ENCODE results near the gene TMEM60.
"Not testable (repeated sequence)": the region's sequence is repeated elsewhere in the genome, so short reads cannot be mapped to it uniquely, and the experiment has no call there.

The TMEM60 gene

GRCh38 chr7:77811516-77812289, 13.5 kb upstream of the TMEM60 start:
- no peak for DNase-seq

GRCh38 chr7:77808517-77808916, 10.3 kb upstream of the TMEM60 start:
- DNase-seq: no peak

GRCh38 chr7:77806425-77806824, 8.2 kb upstream of the TMEM60 start:
- no peak for DNase-seq

- no peak for DNase-seq
Observed at GRCh38 chr7:77802557-77803405, 4.5 kb upstream of the TMEM60 start.

- DNase-seq: no peak
Observed at GRCh38 chr7:77800730-77801129, 2.5 kb upstream of the TMEM60 start.

- DNase-seq: no peak
Observed at GRCh38 chr7:77800158-77800557, 1.9 kb upstream of the TMEM60 start.

GRCh38 chr7:77799078-77799964, 1.1 kb upstream of the TMEM60 start:
- DNase-seq: peak; percentile 64

GRCh38 chr7:77797734-77798393, 370 bp downstream of the TMEM60 start:
- peak; percentile 90 for DNase-seq

GRCh38 chr7:77796960-77797359, 1.3 kb downstream of the TMEM60 start:
- no peak for DNase-seq

GRCh38 chr7:77796109-77796508, 2.1 kb downstream of the TMEM60 start:
- no peak for DNase-seq

GRCh38 chr7:77794000-77794399, 4.2 kb downstream of the TMEM60 start:
- no peak for DNase-seq

- no peak for DNase-seq
Observed at GRCh38 chr7:77791956-77792355, 6.3 kb downstream of the TMEM60 start.

- no peak for DNase-seq
Observed at GRCh38 chr7:77791336-77791735, 6.9 kb downstream of the TMEM60 start.

GRCh38 chr7:77788327-77788902, 9.8 kb downstream of the TMEM60 start:
- no peak for DNase-seq

GRCh38 chr7:77786741-77787140, 11.5 kb downstream of the TMEM60 start:
- DNase-seq: no peak

GRCh38 chr7:77786018-77786417, 12.2 kb downstream of the TMEM60 start:
- DNase-seq: no peak

- not testable (repeated sequence) for DNase-seq
Observed at GRCh38 chr7:77784426-77784825, 13.8 kb downstream of the TMEM60 start.

GRCh38 chr7:77783545-77783944, 14.7 kb downstream of the TMEM60 start:
- no peak for DNase-seq

- no peak for DNase-seq
Observed at GRCh38 chr7:77783111-77783510, 15.1 kb downstream of the TMEM60 start.

- DNase-seq: no peak
Observed at GRCh38 chr7:77782383-77782782, 15.9 kb downstream of the TMEM60 start.

GRCh38 chr7:77778535-77778934, 19.7 kb downstream of the TMEM60 start:
- no peak for DNase-seq

GRCh38 chr7:77771901-77772300, 26.3 kb downstream of the TMEM60 start:
- DNase-seq: no peak
